Posterior vena cava (tissue), 2 donors: ENCODE results near the gene PTPRJ. TPM values are rescaled to one million over a fixed set of nuclear protein-coding genes. Genes with fewer than 3 reads are reported as not detected.
"Not testable (repeated sequence)": the region's sequence is repeated elsewhere in the genome, so short reads cannot be mapped to it uniquely, and the experiment has no call there.

Experiments used
- DNase-seq: peaks from one replicate; pipeline ENCODE4 v3.0.0-alpha.2; 2020; ENCODE audit warnings: low spot score
- intact Hi-C, 2 donors: fragments of 100-400 bp; cut with DNase I; formaldehyde crosslinking; loops; one replicate each; pipeline versions ENCODE4 v1.14.1 to v1.14.2; 2022 to 2023
- total RNA-seq, 2 donors: library from RNA; stranded (reverse); fragmentation: NEBNext Ultra II Directional; extraction: Animal tissue kit (Norgen Biotek cat#: 25700); gene quantifications; one replicate each; pipeline ENCODE4 v1.2.1, GENCODE V29; 2021
- donor health status: DM: yes; HTN: yes; CAD: no.
- donor health status: DM: yes; HTN: yes; CAD: no.

PTPRJ gene
- total RNA-seq, 2 donors from 2014 or later: 17.4 to 19.7 TPM

DNA sequence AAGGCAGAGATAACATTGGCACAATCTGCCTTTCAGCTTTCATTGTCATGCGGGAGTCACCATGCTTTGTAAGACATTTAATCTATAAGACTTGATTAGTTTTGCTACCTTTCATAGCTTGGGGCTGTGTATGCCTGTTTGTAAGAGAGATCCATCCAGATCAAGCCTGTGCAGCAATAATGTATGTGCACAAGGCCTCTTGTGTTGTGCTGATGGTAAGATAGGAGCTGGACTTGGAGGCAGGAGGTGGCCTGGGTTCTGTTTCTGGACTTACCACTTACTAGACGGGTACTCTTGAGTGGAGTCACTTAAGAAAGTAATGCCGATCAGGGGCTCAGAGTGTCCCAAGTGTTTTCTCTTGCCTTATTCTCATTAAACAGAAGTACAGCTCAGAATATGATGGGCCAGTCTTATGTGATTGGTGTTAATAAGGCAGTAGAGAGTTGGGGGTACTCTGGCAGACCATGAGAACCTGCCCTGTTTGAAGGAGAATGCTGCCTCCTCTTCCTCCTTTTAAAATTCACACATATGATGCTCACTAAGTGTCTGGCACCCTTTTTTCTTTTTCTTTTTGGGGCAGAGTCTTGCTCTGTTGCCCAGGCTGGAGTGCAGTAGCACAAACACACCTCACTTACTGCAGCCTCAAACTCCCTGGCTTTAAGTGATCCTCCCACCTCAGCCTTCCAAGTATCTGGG is 30.9 kb downstream of the PTPRJ start:
- intact Hi-C loops: no loop called here

GRCh38 chr11:48011798-48012391 is 31.5 kb downstream of the PTPRJ start:
- intact Hi-C loops: loop anchor here in 1 of 2 donors (1.0 kb wide), 1 partner anchor 24 kb away; no protein-coding TSS in a partner anchor
- peak; percentile 2 for DNase-seq

More for the DNA sequence above, 30.9 kb downstream of the PTPRJ start:
- DNase-seq: peak; percentile 19

GRCh38 chr11:48013269-48013901 is 33.0 kb downstream of the PTPRJ start:
- DNase-seq: peak; percentile 79
- intact Hi-C loops: no loop called here

- intact Hi-C loops: no loop called here
Observed at GRCh38 chr11:48014917-48015316, 34.6 kb downstream of the PTPRJ start.

DNA sequence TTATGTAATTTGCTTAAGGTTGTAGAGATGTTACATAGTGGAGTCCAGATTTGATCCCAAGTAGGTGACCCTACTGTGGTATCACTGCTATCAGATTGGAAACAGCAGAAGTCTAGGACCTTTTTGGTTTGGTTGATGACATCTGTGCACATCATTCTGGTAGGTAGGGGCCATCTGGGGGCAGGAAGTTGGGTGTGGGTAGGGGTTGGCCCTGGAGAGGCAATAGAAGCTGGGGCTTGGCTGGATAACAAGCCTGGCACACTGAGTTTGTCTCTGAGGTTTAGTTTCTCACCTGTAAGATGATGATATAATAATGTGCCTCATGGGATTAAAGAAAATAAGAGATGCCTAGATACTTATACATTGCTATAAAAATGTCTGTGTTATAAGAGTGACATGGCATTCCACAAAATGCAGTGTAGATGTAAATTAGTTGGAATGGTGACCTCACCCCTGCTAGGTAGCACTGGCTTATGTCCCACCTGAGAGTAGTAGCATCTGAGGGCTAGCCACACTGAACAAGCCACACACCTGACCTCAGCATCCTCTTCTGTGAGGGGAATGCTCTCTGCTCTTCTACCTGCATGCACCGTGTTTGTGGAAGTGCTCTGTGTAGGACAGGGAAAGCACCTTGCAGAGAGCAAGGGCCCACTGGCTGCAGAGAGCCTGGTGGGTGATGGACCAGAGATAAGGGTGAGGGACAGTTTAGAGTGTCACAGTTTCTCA is 36.9 kb downstream of the PTPRJ start:
- intact Hi-C loops: no loop called here
- peak; percentile 61 for DNase-seq

More at GRCh38 chr11:48014917-48015316, 34.6 kb downstream of the PTPRJ start:
- DNase-seq: peak; percentile 41

DNA sequence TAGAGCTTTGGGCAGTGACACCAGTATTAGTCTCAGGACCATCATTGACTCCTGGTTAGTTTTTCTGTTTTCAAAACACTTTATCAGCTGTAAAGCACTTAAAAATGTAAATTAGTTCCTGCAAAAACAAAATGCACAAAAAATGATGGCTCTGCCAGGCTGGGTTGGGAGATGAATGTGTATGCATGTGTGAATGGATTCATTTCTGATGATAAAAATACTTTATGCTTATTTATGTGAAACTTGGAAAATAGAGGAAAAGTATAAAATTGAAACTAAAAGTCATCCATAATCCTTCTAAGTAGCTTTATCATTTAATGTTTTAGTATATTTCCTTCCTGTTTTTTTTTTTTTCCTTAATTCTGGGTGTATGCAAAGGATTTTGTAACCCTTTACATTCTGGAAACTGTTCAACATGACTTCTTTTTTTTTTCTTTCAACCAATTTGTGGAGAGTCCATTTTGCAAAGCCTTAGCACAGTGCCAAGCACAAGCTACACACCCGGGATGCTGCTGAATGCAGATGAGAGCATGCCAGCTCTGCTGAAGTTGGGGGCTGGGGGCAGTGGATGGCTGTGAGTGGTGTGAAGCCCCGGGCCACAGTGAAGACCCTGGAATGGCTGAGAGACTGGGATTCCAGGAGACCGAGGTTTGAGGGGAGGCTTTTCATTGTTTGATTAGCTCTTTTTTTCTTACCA is 37.6 kb downstream of the PTPRJ start:
- intact Hi-C loops: no loop called here
- DNase-seq: peak; percentile 20

DNA sequence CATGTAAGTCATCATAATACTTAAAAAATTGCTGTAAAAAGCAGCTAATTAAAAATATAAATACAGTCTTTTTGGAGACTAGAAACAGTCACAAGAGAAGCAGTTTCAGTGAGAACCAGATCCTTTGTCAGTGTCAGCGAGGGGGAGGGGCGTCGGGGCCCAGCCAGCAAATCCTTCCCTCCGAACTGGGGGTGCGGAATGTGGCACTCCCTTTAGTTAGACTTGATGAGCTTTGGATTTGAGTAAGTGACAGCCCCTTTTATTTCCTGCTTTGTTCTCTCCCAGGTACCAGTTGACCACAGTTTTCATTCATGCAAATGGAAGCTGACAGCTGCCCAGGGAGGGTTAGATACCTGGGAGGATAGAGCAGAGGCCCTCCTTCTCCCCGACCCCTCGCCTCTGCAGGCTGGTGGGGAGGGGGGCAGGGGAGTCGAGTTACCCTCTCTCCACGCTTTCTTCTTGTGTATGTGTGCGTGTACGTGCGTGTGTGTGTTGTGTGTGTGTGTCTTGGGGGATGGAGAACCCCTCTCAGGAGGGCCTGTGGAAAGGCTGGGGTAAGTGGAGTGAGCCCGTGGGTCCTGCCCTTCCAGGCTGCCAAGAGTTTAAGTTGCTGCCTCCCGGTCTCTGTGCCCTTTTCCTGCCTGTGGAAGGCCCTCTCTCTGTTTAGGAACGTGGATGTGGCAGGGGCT is 38.3 kb downstream of the PTPRJ start:
- DNase-seq: peak; percentile 70
- intact Hi-C loops: no loop called here

DNA sequence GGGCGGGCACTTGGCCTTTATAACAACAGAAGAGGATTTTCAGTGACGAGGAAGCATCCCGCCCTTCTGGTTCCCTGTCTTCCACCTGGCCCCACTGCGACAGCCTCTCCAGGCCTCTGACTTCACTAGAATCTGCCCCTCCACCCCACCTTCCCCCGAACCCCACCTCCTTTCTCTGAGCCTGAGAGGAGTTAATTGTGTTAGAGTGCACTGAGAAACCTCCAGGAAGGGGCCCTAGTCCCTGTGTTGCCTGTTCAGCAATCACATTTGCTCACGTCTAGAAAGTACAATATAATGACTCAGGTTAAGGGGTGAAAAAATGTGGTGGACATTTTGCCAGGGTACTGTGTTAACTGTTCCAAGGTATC is 38.8 kb downstream of the PTPRJ start:
- peak; percentile 51 for DNase-seq
- intact Hi-C loops: no loop called here

- peak; percentile 2 for DNase-seq
- intact Hi-C loops: no loop called here
Observed at GRCh38 chr11:48019595-48019994, 39.2 kb downstream of the PTPRJ start.

- peak; percentile 47 for DNase-seq
- intact Hi-C loops: loop anchor here in 1 of 2 donors (10.0 kb wide), 1 partner anchor 85 kb away; no protein-coding TSS in a partner anchor
Observed at GRCh38 chr11:48020092-48020755, 39.9 kb downstream of the PTPRJ start.

DNA sequence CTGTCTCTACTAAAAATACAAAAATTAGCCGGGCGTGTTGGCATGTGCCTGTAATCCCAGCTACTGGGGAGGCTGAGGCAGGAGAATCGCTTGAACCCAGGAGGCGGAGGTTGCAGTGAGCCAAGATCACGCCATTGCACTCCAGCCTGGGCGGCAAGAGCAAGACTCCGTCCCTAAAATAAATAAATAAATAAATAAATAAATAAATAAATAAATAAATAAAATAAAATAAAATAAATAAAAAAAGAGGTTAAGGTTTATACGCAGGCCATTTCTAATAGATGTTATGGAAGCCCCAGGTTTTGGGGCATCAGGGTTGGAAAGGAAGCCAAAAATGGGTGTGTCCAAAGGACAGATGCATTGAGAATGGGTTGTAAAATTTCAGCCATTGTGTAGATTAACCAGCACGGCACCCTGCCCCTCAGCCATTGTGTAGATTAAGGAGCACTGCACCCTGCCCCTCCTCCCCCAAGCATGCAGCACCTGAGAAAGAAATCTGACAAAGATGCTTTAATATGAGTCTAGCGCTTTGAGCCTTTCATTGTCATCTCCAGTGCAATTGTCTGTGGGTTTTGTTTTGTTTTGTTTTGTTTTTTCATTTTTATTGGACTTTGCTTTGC is 41.0 kb downstream of the PTPRJ start:
- intact Hi-C loops: loop anchor here in 1 of 2 donors (10.0 kb wide), 1 partner anchor 83 kb away; no protein-coding TSS in a partner anchor
- peak; percentile 18 for DNase-seq

- intact Hi-C loops: loop anchor here in 1 of 2 donors (10.0 kb wide), 1 partner anchor 82 kb away; no protein-coding TSS in a partner anchor
- DNase-seq: peak; percentile 13
Observed at GRCh38 chr11:48022445-48022844, 42.1 kb downstream of the PTPRJ start.

DNA sequence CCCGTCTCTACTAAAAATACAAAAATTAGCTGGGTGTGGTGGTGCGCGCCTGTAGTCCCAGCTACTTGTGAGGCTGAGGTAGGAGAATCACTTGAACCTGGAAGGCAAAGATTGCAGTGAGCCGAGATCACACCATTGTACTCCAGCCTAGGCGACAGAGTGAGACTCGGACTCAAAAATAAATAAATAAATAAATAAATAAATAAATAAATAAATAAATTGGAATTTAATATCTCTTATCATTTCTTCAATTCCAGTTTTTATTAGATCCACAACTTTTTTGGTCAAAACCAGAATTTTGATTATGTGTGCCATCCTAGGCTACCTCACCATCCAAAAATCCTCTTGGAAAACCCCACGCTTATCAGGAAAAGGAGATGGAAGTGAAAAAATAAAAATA is 43.2 kb downstream of the PTPRJ start:
- not testable (repeated sequence) for DNase-seq
- intact Hi-C loops: loop anchor here in 1 of 2 donors (10.0 kb wide), 1 partner anchor 81 kb away; no protein-coding TSS in a partner anchor

GRCh38 chr11:48024635-48025071 is 44.3 kb downstream of the PTPRJ start:
- intact Hi-C loops: loop anchor here in 1 of 2 donors (10.0 kb wide), 1 partner anchor 80 kb away; no protein-coding TSS in a partner anchor
- DNase-seq: peak; percentile 26

- intact Hi-C loops: loop anchor here in 1 of 2 donors (10.0 kb wide), 1 partner anchor 79 kb away; no protein-coding TSS in a partner anchor
- peak; percentile 73 for DNase-seq
Observed at GRCh38 chr11:48025293-48025983, 45.1 kb downstream of the PTPRJ start.

- DNase-seq: no peak
- intact Hi-C loops: loop anchor here in 1 of 2 donors (10.0 kb wide), 1 partner anchor 79 kb away; no protein-coding TSS in a partner anchor
Observed at GRCh38 chr11:48025984-48026340, 45.6 kb downstream of the PTPRJ start.
